HG02840 (cell line): ENCODE data around the gene FOXG1.

ENCODE experiments used
- ATAC-seq: cut with Tn5 transposase; IDR thresholded peaks from one replicate; pipeline ENCODE4 v1.9.1; 2021; ENCODE audit warnings: mild to moderate bottlenecking, moderate library complexity, moderate number of reproducible peaks; ENCODE audit not compliant: unreplicated experiment, low FRiP score

FOXG1 gene

GRCh38 chr14:28766469-28766955 lies at the start of gene FOXG1:
Gene FOXG1 (plus strand): TSS chr14:28766787. CDS start chr14:28767280, 493 bp downstream.
- no peak for ATAC-seq

GRCh38 chr14:28719130-28719529 lies 47.5 kb upstream of the FOXG1 start:
- ATAC-seq, result no peak

- ATAC-seq, result no peak
Observed at GRCh38 chr14:28731358-28731757, 35.2 kb upstream of the FOXG1 start.

DNA sequence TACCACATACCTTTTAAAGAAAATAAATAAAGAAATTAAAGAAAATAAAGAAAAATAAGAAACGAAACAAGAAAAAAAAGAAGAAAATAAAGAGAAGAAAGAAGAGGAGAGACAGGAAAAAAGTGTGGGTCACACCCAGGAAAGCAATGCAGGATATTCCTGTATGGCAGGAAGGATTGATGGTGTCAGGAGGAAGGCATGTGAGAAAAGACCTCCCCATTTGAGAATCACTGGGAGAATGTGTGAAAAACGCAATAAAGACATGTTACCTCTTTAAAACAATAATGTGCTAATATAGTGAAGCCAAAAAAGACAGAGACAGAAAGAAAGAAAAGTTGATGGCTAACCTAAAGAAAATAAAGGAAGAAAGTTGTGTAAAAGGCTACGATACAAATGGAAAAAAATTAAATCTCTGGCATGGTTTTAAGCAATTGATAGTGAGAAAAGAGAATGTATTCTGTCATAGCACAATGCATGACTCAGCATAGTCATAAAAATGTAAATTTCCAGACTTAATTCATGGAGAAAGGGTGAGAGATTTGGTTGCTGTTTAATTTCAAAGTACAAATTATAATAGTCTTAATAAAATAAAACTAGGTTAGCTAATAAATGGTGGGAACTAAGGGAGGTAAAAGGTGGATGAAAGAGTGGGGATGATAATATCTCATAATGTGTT lies 24.3 kb upstream of the FOXG1 start:
- ATAC-seq, result no peak

- ATAC-seq, result peak; percentile 53
Observed at GRCh38 chr14:28744126-28744525, 22.5 kb upstream of the FOXG1 start.

DNA sequence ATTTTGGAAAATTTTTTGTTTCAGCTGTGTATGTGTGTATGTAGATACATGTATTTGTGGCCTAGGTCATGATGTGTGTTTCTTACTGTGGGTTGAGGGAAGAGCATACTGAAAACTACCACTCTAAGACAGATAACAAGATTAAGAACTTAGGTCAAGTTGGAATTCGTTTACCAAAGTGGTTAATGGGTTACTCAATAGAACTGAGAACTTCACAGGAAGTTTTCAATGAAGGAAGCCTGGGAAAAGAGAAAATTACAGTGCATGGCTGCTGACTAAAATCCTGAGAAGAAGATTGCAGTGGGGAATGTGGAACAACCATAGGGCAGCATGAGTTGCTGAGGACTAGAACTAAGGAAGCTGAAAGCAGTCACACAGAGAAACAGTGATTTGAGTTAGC lies 21.4 kb upstream of the FOXG1 start:
- ATAC-seq, result no peak

- peak; percentile 52 for ATAC-seq
Observed at GRCh38 chr14:28746247-28746646, 20.3 kb upstream of the FOXG1 start.

DNA sequence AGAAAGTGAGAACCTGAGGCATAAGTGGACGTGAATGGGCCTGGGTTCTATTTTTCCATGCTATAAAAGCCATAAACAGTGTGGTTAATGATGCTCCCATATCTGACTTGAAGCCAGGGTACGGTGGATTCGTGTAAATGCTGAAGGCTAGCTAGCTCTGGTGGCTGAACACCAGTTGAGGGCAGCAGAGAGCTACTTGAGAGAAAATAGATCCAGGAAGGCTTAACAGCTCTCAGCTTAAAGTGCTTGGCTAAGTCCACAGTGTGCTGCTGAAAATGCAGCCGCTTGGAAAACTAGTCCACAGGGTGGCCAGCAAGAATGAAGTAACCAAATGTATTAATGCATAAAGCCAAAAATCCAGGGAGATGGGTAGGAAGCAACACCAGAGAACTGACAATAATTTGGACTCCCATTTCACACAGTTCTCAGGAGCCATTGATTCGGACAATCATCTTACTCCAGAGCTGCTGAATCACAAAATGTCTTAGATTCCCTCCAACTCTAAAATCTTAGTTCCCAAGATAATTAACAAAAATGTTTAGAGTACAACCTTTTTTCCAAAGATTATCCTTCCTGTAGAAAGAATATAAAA lies 15.0 kb upstream of the FOXG1 start:
- peak; percentile 71 for ATAC-seq

GRCh38 chr14:28754209-28754985 lies 12.2 kb upstream of the FOXG1 start:
- no peak for ATAC-seq

GRCh38 chr14:28755198-28755815 lies 11.3 kb upstream of the FOXG1 start:
- no peak for ATAC-seq

- ATAC-seq, result no peak
Observed at GRCh38 chr14:28755884-28756268, 10.7 kb upstream of the FOXG1 start.

DNA sequence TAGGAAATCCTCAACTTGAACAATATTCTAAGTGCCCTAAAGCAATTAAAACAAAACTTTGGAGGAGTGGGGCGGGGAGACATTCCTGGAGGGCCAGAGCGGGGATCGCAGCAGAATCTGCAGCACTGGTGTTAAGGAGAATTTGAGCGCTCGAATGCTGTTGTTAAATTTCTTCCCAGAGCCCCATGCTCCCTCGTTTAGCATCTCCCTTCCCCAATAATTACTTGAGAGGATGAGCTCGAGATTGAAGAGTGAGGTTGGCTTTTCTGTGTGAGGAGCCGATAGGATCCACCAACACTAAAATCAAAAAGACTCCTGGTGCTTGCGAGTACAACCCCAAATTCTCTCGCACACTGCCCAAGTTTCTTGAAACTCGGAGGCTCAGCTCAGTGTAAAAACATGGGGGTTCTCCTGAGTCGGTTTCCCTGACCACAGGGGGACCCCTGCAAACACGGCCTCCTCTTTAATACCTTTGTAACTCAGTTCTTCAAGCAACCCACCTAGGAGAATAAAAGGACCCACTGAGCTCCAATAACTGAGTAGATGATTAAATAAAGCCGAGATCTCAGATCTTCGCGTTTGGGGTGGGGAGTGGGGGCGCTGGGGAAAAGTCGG lies 10.2 kb upstream of the FOXG1 start:
- ATAC-seq, result no peak

GRCh38 chr14:28756884-28757570 lies 9.6 kb upstream of the FOXG1 start:
- ATAC-seq, result no peak

- no peak for ATAC-seq
Observed at GRCh38 chr14:28757786-28758185, 8.8 kb upstream of the FOXG1 start.

- ATAC-seq, result no peak
Observed at GRCh38 chr14:28758253-28758884, 8.2 kb upstream of the FOXG1 start.

DNA sequence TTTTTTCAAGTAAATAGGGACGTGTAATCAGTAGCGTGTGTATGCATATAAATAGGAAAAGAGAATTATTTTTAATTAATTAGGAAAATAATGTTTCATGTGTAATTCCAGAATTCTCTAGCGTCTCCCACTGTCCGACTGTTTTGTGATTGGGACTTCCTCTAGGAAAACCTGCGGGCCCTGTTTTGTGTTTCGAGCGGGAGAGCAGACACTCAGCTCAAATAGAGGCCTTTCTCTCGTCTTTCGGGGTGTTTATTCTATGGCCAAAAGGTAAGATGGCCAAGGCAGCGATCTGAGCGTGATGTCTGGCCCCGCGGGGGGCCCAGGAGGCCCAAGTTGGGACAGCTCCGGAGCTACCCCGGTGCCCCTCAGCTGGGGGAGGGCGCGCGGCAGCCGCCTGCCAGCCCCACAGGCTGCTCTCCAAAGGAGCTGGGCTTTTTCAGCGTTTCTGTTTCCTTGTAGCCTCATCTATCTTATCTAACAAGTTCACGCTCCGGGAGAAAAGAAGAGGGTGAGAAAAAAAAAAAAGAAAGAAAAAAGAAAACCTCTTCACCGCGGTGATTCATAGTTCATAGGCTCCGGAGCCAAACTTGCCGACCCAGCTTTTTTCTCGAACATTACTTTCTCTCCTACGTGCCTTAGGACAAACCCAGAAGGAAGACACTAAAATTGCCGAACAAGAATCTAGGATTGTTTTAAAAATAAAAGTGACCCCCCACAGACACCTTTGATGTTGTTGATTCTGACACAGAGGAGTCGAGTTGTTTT lies 7.5 kb upstream of the FOXG1 start:
- ATAC-seq, result no peak

GRCh38 chr14:28759653-28760313 lies 6.8 kb upstream of the FOXG1 start:
- ATAC-seq, result no peak

GRCh38 chr14:28760431-28760996 lies 6.1 kb upstream of the FOXG1 start:
- no peak for ATAC-seq
